A549 treated with ZK216348 at 1 μM for 4 hours (cell line): ENCODE measurements around the gene IGLON5. TPM values are rescaled to one million over a fixed set of nuclear protein-coding genes. Genes with fewer than 3 reads are reported as not detected.

Experiments
- total RNA-seq: library from RNA; stranded (reverse); fragments of 200-300 nt; extraction: Qiagen RNA extraction; gene quantifications from 5 replicates; pipeline ENCODE4 v1.2.3, GENCODE V29; 2022; ENCODE audit warnings: low read depth

IGLON5 gene
- total RNA-seq = 0.05 to 0.12 TPM in 2 of 5 replicates, not detected in the others

DNA sequence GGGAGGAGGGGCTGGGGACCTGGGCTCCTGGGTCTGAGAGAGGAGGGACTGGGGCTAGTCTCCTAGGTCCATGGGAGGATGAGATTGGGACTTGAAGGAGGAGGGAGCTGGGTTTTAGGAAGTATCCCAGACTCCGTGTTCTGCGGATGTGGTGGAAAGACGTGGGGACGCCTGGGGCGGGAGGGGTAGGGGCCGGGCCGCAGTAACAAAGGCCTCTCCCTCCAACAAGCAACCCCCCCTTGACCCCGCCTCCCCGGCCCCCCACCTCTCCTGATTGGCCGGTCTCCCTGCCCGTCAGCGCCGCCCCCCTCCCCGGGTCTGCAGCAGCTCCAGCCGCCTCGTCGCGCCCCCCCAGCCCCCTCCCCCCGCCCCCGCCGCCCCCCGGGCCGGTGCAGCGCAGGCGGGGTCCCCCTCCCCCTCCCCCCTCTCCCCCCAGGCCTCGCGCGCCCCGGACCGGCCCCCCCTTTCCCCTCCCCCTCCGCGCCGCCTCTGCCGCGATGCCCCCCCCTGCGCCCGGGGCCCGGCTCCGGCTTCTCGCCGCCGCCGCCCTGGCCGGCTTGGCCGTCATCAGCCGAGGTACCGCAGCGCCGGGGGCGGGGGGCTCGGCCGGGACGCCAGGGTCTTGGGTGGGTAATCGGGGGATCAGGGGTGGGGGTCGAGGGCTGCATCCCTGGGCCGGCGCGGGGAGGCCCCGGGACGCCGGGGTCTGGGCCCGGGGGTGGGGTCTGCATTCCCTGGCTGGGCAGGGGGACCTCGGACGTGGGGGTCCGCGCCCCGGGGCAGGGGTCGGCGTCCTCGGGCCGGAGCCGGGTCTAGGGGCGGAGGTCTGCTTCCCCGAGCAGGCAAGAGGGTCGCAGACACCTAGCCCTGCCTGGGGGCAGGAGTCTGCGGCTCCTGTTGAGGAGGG, at the start of gene IGLON5:
TSS of gene IGLON5 (plus strand) at position 294 of the 907 bp plus-strand sequence. CDS start at position 498, 204 bp downstream.

DNA sequence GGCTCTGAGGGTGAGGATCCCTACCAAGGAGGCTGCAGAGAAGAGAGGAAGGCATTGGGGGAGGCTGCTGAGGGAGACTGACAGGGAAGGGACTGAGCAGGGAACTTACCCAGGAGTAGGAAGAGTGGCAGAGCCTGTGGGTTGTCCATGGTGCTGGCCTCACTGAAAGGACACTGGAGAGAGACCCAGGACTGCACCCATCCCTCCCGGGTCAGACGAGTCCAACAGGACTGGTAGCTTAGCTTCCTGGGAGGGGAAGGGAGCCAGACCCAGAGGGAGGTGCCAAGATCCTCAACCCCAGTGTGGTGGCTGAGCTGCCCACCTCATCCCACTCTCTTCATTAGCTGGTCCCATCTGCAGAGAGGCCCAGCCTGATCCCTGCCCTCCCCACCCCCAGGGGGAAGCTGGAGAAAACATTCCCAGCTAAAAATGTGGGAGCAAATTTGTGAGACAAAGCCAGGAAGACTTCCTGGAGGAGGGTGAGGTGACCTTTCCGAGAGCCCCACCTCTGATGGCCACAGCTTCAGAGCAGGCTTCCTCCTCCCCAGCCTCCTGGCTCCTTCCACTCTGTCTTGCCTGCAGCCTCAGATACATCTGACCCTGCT, 30.6 kb downstream of the IGLON5 start, which contains the start of gene VSIG10L:
TSS of gene VSIG10L (minus strand) at position 164 of the 605 bp plus-strand sequence. CDS start at position 149, 15 bp downstream.

DNA sequence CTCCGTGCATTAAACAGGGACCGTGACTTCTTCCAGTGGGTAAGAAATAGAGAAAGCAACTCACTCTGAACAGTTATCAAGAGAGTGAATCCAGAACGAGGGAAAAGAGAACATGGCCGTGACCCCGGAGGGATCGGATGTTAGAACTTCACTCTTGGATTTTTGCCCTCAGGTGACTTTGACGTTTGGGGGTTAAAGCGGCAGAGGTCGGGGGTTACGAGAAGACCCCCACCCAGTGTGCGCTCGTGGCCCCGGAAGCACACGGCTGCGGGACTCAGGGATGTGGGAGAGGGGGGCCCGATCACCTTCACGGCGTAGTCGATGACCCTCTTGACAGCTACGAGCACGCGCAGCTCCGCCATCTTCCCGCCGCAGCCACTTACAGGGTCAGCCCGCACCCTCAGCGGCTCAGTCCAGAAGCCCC, 54.5 kb downstream of the IGLON5 start, which contains the start of gene ETFB:
TSS of gene ETFB (minus strand) at position 424 of the 424 bp plus-strand sequence. CDS start at position 362, 62 bp downstream.

DNA sequence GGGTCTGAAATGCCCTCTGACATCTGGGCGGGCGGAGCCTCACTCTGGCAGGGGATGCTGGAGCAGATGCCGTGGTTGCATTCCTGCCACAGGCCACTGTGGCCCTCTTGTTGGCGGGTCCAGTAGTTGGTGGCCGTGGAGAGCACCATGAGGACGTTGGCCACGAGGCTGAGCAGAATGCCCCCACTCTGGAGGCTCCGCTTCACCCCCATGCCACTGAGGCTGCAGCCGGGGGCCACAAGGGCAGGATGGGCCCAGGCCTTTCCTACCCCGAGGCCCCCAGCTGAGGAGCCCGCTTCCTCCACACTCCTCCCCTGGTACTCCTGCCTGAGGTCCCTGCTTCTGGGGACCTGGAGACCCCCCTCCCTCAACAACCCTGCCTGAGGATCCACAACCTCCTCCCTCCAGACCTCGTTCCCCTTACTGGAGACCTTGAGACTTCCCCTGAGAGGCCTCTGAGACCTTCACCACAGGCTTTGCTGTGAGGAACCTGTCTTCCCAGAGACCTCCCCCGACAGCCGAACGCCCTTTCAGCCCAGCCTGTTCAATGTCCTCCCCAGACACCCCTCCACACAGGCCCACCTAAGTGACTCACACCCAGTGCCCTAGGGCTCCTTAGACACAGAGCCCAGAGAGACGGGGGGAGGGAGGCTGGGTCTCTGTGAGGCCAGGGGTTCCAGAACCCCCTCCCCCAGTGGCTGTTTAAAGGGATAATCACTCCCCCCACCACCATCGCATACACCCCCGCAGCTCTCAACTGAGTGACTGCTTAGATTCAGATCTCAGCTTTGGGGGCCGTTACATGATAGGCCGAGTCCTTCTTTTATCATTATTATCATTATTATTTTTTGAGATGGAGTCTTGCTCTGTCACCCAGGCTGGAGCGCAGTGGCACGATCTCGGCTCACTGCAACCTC, 57.2 kb downstream of the IGLON5 start, which contains the start of gene CLDND2:
TSS of gene CLDND2 (minus strand) at position 638 of the 917 bp plus-strand sequence. CDS start at position 212, 426 bp downstream.

DNA sequence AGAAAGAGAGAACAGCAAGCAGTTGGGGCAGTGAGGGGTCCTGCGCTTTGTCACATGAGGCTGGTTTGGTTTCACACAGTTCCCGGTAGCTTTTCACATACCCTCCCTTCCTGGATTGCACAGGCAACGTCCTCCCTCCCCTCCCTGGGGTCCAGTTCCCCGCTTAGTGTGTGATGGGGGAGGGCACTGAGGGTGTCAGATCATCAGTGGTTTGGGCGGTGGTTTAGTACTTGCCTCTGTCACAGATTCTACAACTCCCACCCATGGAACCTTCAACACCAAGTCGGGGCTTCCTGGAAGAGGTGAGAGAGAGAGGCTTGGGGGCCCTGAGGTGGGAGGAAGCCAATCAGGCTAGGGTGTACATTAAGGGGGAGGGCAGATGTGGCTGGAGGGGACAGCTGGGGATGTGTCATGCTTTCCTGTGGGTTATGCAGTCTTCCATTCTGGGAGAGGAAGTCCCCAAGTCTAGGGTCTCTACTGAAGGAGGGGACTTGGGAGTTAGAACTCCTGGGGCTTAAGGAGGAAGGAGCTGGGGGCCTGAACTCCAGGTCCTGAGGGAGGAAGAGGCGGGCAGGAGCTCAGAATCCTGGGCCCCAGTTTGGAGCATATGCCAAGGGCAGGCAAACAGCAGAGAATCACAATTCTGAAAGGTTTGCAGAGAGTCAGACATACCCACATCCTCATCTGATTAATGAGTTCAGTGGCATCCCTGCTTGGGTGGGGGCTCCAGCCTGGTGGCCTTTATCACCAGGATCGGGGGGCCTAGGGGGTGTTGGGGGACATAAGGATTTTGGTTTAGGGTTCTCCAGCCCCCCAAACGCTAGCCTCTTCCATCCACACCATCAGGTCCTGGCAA, 61.4 kb downstream of the IGLON5 start, which contains the start of gene NKG7:
TSS of gene NKG7 (minus strand) at position 6 of the 856 bp plus-strand sequence. CDS start 119 bp downstream, outside the sequence.

Other genes starting within 250 kb of the IGLON5 start
- 0.31 to 0.38 TPM in 2 of 5 replicates, not detected in the others for gene KLK13, start 246.6 kb upstream of the IGLON5 start, total RNA-seq
- gene KLK14, start 228.8 kb upstream of the IGLON5 start, total RNA-seq = 0.20 to 0.68 TPM (median 0.28 TPM) in 5 replicates
- 2.8 to 19.3 TPM (median 16.8 TPM) in 5 replicates for gene CTU1, start 203.2 kb upstream of the IGLON5 start, total RNA-seq
- not detected in 5 replicates for gene SIGLEC9, start 186.7 kb upstream of the IGLON5 start, total RNA-seq
- not detected in 5 replicates for gene SIGLEC7, start 169.3 kb upstream of the IGLON5 start, total RNA-seq
- gene CD33, start 86.6 kb upstream of the IGLON5 start, total RNA-seq = 0.13 to 0.27 TPM in 2 of 5 replicates, not detected in the others
- gene SIGLECL1, start 60.6 kb upstream of the IGLON5 start, total RNA-seq = not detected in 5 replicates
- 8.5 to 14.0 TPM (median 13.5 TPM) in 5 replicates for gene VSIG10L, start 30.5 kb downstream of the IGLON5 start, total RNA-seq
- 227 to 248 TPM (median 235 TPM) in 5 replicates for gene ETFB, start 54.7 kb downstream of the IGLON5 start, total RNA-seq
- 6.6 to 12.6 TPM (median 10.5 TPM) in 5 replicates for gene CLDND2, start 57.4 kb downstream of the IGLON5 start, total RNA-seq
- not detected in 5 replicates for gene NKG7, start 61.0 kb downstream of the IGLON5 start, total RNA-seq
- not detected in 5 replicates for gene LIM2, start 76.3 kb downstream of the IGLON5 start, total RNA-seq
- not detected in 5 replicates for gene C19orf84, start 78.9 kb downstream of the IGLON5 start, total RNA-seq
- not detected in 5 replicates for gene SIGLEC10, start 106.0 kb downstream of the IGLON5 start, total RNA-seq
- not detected in 5 replicates for gene SIGLEC8, start 146.8 kb downstream of the IGLON5 start, total RNA-seq
- gene CEACAM18, start 166.9 kb downstream of the IGLON5 start, total RNA-seq = not detected in 5 replicates
- not detected in 5 replicates for gene SIGLEC12, start 190.2 kb downstream of the IGLON5 start, total RNA-seq
- not detected in 5 replicates for gene SIGLEC6, start 220.0 kb downstream of the IGLON5 start, total RNA-seq